B cell (primary cell): Measurements from ENCODE around the gene HPS3.

Source experiments
- CTCF ChIP-seq: fragments of 200-600 bp; IDR thresholded peaks from one replicate; pipeline ENCODE4 v1.8.0; 2022; ENCODE audit warnings: antibody characterized with exemption, mild to moderate bottlenecking
- EZH2 ChIP-seq: IDR thresholded peaks from 2 replicates; pipeline ENCODE4 v1.6.1; 2012; ENCODE audit warnings: borderline replicate concordance, low read depth, mild to moderate bottlenecking, moderate library complexity, low read length; ENCODE audit not compliant: insufficient read depth, poor library complexity, severe bottlenecking

GRCh38 chr3:149080011-149080698 lies 49.3 kb upstream of the HPS3 start:
- TF ChIP-seq EZH2 (no peak), CTCF (no peak)
